DLD1 (cell line): Measurements from ENCODE around the gene MTG1.

ENCODE experiments used
- in situ Hi-C: cut with HindIII; loops from 2 replicates; pipeline ENCODE4 v1.10.0; 2017; ENCODE audit warnings: low sequenced_read_pairs

MTG1 gene, protein sequence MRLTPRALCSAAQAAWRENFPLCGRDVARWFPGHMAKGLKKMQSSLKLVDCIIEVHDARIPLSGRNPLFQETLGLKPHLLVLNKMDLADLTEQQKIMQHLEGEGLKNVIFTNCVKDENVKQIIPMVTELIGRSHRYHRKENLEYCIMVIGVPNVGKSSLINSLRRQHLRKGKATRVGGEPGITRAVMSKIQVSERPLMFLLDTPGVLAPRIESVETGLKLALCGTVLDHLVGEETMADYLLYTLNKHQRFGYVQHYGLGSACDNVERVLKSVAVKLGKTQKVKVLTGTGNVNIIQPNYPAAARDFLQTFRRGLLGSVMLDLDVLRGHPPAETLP

DNA sequence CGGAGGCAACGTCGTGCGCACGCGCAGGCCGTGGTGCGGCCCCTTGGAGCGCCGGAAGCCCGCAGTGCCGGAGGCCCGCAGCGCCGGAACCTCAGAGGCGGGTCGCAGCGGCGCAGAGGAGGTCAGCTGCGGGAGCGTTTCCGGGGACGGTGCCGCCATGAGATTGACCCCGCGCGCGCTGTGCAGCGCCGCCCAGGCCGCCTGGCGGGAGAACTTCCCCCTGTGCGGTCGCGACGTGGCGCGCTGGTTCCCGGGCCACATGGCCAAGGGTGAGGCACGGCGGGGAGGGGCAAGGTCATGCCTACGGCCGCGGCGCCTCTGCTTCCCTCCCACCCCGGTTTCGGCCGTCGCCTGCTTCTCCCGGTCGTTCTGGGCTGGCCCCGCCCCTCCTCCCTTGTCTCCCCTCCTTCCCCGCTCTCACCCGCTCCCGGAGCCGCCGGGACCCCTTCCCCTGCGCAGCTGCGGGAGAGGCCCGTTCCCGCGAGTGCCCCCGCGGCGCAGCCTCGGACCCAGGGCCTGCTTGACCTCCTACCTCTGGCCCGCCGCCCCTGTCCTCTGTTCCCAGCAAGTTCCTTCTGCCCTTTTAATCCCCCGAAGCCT lies at the start of gene MTG1:
Gene MTG1, plus strand, starts transcription at position 94 of the 600 bp plus-strand sequence. Its CDS starts 64 bp downstream, at position 158.
- in situ Hi-C loops, result no loop called here

DNA sequence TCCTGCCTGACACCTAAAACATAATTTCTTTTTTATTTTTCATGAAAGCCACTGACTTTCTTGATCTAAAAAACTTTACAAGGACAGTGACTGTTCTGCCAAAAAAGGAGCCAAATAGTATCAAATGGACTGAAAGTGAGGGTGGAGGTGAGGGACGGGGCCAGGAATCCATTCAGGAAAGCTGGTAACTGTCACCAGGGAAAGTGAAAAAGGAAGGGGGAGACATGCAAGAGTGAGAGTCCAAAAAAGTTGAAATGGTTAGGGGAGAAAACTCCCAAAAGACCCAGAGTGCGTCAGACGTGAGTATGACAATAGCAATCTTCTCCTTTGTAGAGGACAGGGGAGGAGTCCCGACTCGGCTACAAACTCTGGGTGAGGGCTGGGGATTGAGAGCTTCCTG lies 49.7 kb upstream of the MTG1 start:
- in situ Hi-C loops, result no loop called here

DNA sequence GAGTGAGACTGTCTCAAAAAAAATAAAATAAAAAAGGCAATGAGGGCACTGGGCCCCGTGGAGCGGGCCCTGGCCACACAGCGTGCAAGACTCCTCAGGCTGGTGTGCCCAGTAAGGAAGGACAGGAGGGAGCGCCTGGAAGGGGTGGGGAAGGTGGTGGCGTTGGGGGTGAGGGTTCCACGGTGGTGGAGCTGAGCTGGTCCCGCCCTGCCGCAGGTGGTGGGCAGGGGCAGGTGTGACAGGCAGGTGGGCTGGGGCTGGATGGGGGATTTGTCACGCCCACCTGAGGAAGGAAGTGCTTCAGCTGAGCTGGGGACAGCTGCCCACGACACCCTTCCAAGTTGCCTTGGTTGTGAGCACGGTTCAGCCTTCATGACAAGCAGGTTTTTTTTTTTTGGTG lies 47.5 kb upstream of the MTG1 start:
- in situ Hi-C loops, result no loop called here

DNA sequence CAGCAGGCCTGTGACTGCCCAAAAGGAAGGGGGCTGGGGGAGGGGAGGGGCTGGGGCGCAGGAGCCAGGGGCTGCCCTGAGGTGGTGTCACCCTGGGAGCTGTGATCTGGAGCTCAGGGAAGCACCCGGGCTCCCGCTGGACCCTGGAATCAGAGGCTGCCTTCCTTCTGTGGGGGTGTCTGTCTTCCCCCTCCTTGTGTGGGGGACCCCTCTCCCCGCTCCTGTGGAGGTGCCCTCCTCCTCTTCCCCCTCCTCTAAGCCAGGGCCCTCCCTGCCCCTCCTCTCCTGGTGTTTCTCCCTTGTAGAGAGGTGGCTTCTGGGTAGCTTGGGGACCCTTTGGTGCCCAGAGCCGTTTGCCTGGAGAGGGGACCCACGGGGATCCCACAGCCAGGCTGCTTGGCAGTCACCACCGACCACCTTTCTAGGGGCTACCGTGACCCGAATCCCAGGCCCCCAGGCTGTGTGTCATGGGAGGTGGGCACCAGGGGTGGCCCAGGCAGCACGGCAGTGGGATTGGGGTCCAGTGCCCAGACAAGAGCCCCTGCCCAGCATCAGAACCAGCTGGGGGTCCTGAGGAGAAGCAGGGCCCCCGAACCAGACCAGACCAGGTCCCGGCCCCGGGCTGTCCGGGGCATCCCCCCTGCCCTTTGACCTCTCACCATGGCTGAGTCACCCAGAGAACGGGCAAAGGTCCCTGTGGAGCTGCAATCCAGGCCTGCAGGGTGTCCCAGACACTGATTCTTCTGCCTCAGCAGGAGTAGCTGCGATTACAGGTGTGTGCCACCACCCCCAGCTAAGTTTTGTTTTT lies 46.0 kb upstream of the MTG1 start:
- in situ Hi-C loops, result no loop called here

DNA sequence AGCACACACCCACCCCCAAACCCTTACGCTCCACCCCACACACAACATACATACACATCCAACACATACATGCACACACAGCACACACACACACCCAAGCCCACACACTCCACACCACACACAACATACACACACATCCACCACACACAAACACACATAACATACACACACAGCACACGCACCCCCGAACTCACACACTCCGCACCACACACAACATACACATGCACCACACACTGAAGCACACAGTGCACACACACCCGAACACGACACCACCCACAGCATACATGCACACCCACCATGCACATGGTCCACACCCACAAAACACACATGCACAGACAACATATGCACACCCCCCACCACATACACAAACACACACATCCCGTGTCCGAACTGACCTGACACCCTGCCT lies 44.8 kb upstream of the MTG1 start:
- in situ Hi-C loops, result no loop called here

DNA sequence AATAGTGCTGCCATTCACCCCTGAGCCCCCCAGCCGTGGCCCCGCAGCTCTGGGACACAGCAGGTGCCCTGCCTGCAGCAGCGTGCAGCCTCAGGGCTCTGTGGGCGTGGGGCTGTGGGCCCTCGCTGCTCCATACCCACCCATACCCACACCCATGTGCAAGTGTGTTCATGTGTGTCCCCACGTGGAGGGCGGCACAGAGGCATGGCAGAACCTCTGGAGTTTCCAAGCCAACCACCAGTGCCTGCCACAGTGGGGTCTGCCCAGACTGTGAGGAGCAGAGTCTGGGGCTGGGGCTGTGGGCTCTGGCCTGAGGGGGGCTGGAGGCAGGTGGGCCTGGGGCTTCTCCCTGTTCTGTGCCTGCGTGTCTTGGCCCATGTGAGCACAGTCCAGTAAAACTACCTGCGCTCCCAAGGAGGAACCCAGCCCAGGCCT lies 44.4 kb upstream of the MTG1 start:
- in situ Hi-C loops, result no loop called here

DNA sequence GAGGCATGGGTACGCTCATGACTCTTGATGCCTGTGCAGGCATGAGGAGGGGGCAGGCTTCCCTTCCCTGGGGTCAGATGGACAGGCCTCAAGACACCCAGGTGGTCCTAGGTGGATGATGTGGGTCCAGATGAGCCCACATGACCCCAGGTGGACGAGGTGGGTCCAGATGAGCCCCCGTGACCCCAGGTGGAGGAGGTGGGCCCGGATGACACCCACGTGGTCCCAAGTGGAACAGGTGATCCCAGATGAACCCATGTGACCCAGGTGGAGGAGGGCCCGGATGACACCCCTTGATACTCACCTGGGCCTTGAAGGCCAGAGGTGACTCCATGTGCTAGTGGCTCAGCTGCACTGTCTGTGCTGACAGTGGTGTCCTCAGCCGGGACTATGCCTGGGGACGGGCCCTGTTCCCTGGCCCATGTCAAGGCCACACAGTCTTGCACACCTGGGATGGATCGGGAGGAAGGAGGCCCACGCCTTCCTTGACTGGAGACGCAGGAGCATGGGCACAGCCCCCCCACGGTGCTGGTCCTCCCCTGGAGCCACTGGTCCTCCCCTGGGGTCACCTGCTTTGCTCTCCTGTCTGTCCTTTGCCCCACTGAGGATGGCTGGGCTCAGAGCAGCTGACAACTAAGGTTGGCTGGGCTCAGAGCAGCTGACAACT lies 43.5 kb upstream of the MTG1 start:
- in situ Hi-C loops, result no loop called here

DNA sequence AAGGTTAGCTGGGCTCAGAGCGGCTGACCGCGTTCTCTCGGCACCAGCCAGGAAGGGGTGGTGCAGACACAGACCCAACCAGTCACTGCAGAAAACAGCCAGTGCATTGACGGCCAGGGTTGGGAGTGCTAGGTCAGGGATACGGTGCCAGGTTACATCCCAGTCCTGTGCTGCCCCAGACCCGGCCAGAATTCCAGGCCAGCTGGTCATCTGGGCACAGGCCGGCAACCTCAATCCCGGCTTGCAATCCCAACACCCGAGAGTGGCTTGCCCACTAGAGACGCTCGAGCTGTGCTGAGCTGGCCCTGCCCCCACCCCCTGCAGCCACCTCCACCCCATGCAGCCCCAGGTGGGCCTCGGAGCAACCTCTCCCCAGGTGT lies 43.0 kb upstream of the MTG1 start:
- in situ Hi-C loops, result no loop called here

DNA sequence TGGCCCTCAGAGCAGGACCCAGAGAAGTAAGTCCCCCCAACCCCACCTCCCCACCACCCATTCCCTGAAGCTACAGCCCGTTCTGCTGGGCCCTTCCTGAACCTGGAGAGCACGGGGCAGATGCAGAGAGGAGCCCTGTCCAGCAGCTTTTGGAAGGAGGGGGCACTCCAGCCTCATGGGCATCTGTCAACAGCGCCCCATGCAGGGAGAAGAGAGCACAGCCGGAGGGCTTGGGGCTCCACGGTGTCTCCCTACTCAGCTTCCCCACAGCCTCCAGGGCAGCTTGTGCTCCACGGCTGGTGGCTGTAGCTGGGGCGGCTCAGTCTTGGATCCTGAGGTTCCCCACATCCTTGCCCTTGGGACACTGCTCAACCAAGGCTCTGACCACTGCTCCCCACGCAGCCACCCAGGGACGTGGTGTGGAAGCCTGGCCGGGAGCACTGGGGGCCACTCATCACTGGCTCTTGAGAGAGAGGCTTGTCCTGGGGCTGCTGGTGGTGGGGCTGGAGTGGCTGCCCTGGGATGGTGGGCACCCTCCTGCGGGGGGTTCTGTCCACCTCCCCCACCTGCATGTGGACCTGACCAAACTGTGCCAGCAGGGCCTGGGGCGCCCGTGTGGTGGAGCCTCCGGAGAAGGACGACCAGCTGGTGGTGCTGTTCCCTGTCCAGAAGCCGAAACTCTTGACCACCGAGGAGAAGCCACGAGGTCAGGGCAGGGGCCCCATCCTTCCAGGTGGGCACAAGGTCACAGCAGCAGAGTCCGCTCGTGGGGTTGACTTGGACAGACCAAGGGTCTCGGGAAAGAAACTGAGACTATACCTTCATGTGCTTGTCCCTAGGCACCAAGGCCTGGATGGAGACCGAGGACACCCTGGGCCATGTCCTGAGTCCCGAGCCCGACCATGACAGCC lies 42.3 kb upstream of the MTG1 start:
- in situ Hi-C loops, result no loop called here

DNA sequence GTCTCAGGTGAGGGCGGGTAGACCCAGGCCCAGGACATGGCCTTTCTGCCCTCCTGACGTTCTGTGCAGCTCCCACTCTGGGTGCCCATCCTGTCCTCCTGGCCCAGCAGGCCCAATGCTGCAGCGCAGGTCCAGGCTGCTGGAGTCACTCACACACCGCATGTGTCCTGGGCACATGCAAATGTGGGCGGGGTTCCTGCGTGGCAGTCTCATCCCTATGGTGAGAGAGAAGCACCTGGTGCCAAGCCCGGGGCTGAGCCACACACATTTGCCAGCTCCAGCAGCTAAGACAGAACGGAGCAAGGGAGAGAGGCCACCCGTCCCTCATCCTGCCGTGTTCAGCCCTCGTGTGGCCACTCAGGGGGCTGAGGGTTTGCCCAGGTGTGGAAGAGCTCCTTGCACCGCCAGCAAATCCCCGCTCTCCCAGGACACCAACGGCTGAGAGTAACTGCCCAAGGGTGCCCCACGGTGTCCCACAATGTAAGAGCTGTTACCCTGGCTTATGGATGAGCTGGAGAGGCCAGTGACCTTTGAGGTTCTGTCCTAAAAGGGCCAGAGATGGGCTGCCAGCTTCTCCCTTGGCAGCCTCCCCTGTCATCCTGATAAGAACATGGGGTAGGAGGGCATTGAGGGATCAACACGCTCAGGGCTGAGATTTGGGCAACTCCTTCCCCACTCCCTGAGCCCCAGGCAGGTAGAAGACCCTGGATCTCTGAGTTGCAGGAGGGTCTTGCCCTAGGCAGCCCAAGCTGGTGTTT lies 40.6 kb upstream of the MTG1 start:
- in situ Hi-C loops, result no loop called here

DNA sequence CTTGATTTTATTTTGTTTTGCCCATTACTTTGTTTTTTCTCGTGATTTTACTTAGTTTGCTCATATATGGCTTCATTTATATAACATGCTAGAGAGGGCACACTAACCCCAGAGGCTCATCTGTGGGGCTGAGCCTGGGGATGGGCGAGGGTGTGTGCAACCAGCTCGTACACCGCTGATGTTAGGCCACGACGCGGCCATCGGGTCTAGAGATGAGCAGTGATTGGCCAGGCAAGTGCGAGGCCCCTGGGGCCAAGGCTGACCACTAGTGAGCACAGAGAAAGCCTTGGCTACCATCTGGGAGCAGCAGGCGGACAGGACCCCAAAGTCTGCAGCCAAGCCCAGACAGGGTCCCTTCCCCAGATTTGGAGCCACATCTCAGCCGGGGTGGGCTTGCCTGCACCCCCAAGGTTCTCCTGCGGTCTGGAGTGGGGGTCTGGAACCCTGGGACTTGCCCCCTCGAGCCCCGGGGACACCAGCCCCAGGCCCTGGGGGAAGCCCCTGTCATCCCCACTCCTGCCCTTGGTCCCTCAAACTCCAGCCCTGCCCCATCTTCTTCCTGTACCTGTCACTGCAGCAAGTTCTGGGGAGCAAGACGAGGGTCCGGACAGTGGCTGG lies 39.9 kb upstream of the MTG1 start:
- in situ Hi-C loops, result no loop called here

DNA sequence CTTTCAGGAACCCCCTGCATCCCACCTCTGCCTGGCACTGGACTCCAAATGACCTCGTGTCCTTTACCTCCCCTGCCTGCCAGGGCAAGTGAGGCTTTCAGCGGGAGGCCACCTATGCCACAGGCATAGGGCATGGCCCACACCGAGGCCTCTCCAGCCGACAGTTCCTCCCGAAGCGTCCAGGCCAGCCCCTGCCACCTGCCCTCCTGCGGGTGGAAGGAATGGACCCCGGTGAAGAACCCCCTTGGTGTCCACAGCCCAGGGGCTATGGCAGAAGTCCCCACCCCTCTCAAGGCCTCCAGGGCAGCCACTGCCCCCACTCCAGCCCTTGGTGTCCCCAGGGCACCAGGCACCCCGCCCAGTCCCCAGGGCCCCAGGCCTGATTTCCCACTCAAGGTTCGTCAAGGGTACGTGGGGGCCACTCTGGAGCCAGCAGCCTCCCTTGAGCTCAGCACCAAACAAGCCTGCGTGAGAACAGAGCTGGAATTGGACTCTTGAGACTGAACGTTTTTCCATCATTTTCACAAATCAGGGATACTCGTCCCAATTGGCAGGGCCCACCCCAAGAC lies 39.2 kb upstream of the MTG1 start:
- in situ Hi-C loops, result no loop called here

DNA sequence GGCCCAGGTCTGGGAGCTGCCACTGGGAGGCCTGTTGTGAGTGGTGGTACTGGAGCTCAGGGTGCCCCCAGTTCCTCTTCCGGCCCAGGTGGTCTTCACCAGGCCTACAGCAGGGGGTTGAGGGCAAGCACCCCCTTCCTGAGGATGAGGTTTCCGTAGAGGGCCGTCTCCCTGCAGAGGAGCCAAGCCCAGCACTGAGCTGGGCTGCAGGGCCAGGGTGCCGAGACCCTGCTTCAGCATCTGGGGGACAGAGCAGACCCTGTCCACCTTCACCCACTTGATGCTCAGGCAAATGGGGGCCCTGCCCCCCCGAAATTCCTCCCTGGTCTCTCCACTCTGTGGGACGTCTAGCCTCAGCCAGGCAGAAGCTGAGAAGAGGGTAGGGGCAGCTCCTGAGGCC lies 38.7 kb upstream of the MTG1 start:
- in situ Hi-C loops, result no loop called here

DNA sequence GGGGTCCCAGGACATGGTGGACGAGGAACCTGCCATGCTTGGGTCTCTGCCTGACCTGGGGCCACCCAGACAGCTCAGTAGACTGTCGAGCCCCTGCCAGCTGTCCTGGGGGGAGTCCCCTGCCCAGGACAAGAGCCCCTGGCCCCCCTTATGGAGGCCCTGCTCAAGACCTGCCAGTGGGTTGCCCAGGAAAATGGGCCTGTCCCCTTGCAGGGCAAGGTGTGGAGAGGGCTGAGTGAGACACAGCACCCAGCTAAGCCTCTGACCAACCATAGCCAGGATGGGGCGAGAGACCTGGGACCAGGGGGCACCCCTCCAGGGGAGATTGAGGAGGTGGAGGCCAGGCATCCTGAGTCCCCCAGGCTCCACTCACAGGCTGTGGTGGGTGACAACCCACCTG lies 38.0 kb upstream of the MTG1 start:
- in situ Hi-C loops, result no loop called here

DNA sequence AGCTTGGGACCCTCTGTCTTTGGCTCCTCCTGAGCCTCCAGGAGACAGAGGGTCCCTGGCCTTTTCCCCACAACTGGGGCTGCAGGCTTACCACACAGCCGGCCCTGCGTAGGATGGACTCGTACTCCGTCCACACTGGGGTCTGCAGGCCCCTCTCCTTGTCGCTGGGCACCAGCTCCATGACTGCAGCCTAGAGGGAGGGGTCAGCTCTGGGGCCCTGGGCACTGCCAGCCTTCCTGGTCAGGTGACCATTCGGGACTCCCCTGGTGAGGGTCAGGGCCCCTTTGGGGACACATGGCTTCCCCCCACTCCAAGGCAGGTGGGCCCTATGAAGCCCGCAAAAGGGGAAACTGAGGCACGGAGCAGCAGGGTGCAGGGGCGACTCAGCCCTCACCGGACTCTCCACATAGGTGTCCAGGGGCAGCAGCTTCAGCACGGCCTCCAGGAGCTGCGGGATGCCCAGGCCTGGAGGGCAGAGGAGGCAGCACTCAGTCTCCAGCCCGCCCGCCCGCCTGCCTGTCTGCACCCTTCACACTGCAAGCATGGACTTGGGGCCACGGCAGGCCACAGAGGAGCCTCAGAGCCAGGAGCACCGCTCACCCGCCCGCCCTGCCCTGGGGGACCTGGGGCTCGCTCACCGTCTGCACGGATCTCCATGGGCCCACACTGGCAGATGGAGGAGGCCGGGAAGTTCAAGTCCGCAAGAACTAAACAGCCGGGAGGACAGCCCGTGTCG lies 37.2 kb upstream of the MTG1 start:
- in situ Hi-C loops, result no loop called here

DNA sequence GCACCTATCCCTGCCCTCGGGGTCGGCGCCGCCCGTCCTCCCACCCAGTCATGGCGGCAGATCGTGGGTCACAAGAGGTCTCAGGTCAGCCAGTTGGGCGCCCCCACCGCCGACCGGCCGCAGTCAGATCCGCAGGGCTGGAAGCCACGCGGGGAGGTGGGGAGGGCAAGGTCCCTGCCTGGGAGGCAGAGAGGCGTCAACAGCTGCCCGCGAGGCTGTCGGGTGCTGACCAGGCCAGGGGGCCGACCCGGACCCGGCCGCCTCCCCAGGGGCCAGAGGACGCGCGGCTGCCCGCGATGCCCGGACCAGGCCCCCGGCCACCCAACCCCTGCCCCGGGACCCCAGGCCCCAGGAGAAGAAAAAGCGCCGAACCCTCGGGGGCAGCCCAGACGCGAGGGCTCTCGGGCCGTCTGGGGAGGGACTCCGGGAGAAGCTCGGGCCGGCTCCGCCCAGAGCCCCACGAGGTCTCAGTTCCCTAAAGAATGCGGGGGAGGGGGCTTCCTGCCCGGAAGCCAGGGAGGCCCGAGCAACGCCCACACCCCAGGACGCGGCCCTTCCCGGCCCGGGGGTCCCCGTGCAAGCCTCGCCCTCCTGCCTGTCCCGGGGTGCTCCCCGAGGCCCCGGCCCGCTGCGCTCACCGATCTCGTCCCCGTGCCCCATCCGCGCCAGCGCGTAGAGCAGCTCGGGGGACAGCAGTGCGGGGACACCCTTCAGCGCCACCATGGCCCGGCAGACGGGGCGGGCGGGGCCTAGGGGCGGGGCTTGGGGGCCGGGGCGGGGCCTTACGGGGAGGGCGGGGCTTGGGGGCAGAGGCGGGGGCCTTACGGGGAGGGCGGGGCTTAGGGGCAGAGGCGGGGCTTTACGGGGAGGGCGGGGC lies 36.4 kb upstream of the MTG1 start, which contains the start of gene FUOM:
Gene FUOM, minus strand, starts transcription at position 735 of the 877 bp plus-strand sequence. Its CDS starts 12 bp downstream, at position 723.
- in situ Hi-C loops, result no loop called here
